SK-N-SH treated with all-trans-retinoic acid at 6 μM for 48 hours (cell line): Measurements from ENCODE around the gene SLC25A25.

Source experiments
- ATAC-seq: fragments of 200-7000 bp; cut with Tn5 transposase; 3 replicates; pipeline ENCODE4 v1.9.1; 2020; ENCODE audit warnings: mild to moderate bottlenecking, moderate library complexity
- ARNTL ChIP-seq: fragments of 450-650 bp; formaldehyde crosslinking; IDR thresholded peaks from 2 replicates; pipeline ENCODE4 v1.5.0; 2020; ENCODE audit warnings: low read depth, mild to moderate bottlenecking, moderate library complexity, borderline replicate concordance
- BACH2 ChIP-seq: fragments of 250-450 bp; sonication (Bioruptor Pico); IDR thresholded peaks from 2 replicates; pipeline ENCODE4 v1.9.0; 2021; ENCODE audit warnings: mild to moderate bottlenecking, borderline replicate concordance
- CSDC2 ChIP-seq: fragments of 250-450 bp; sonication (Bioruptor Pico); IDR thresholded peaks from 2 replicates; pipeline ENCODE4 v1.5.0; 2020; ENCODE audit warnings: mild to moderate bottlenecking, moderate library complexity
- ESRRG ChIP-seq: fragments of 250-450 bp; sonication (Bioruptor Pico); IDR thresholded peaks from 2 replicates; pipeline ENCODE4 v1.6.1; 2021; ENCODE audit warnings: mild to moderate bottlenecking
- GLIS3 ChIP-seq: fragments of 250-450 bp; sonication (Bioruptor Pico); IDR thresholded peaks from 2 replicates; pipeline ENCODE4 v1.5.0; 2020; ENCODE audit warnings: mild to moderate bottlenecking, moderate library complexity
- ISL1 ChIP-seq: fragments of 250-450 bp; sonication (Bioruptor Pico); IDR thresholded peaks from 2 replicates; pipeline ENCODE4 v2.1.2; 2022; ENCODE audit warnings: mild to moderate bottlenecking, moderate library complexity
- PATZ1 ChIP-seq: fragments of 250-450 bp; sonication (Bioruptor Pico); IDR thresholded peaks from 2 replicates; pipeline ENCODE4 v1.8.0; 2020; ENCODE audit warnings: mild to moderate bottlenecking, moderate library complexity, borderline replicate concordance
- PPARA ChIP-seq: fragments of 250-450 bp; sonication (Bioruptor Pico); IDR thresholded peaks from 2 replicates; pipeline ENCODE4 v1.5.0; 2020; ENCODE audit warnings: mild to moderate bottlenecking, borderline replicate concordance
- TCF4 ChIP-seq: fragments of 250-450 bp; sonication (Bioruptor Pico); IDR thresholded peaks from 2 replicates; pipeline ENCODE4 v1.8.0; 2021; ENCODE audit warnings: mild to moderate bottlenecking, moderate library complexity, borderline replicate concordance
- TOX ChIP-seq: fragments of 250-450 bp; sonication (Bioruptor Pico); IDR thresholded peaks from 2 replicates; pipeline ENCODE4 v1.8.0; 2021; ENCODE audit warnings: mild to moderate bottlenecking, moderate library complexity, borderline replicate concordance
- ZC3H10 ChIP-seq: fragments of 250-450 bp; sonication (Bioruptor Pico); IDR thresholded peaks from 2 replicates; pipeline ENCODE4 v1.5.1; 2021; ENCODE audit warnings: mild to moderate bottlenecking, moderate library complexity
- ZFP3 ChIP-seq: fragments of 250-450 bp; sonication (Bioruptor Pico); IDR thresholded peaks from 2 replicates; pipeline ENCODE4 v1.5.0; 2020; ENCODE audit warnings: mild to moderate bottlenecking, moderate library complexity
- ZFP30 ChIP-seq: fragments of 450-650 bp; formaldehyde crosslinking; IDR thresholded peaks from 2 replicates; pipeline ENCODE4 v1.5.0; 2022; ENCODE audit warnings: mild to moderate bottlenecking, moderate library complexity
- ZNF565 ChIP-seq: fragments of 450-650 bp; formaldehyde crosslinking; conservative IDR thresholded peaks from 2 replicates; pipeline ENCODE4 v1.5.0; 2020; ENCODE audit warnings: low read depth, mild to moderate bottlenecking, moderate library complexity
- ZNF70 ChIP-seq: fragments of 450-650 bp; formaldehyde crosslinking; IDR thresholded peaks from 2 replicates; pipeline ENCODE4 v1.5.0; 2020; ENCODE audit warnings: mild to moderate bottlenecking, moderate library complexity
- ZNF8 ChIP-seq: fragments of 450-650 bp; formaldehyde crosslinking; IDR thresholded peaks from 2 replicates; pipeline ENCODE4 v1.5.0; 2020; ENCODE audit warnings: mild to moderate bottlenecking, moderate library complexity
- TF ChIP-seq, protein P1 (sequence below): fragments of 250-450 bp; sonication (Bioruptor Pico); IDR thresholded peaks from 2 replicates; pipeline ENCODE4 v1.5.0; 2020; ENCODE audit warnings: mild to moderate bottlenecking, moderate library complexity
- TF ChIP-seq, protein P2 (sequence below): fragments of 250-450 bp; sonication (Bioruptor Pico); IDR thresholded peaks from 2 replicates; pipeline ENCODE4 v1.5.1; 2021; ENCODE audit warnings: mild to moderate bottlenecking, moderate library complexity
- TF ChIP-seq, protein P3 (sequence below): fragments of 250-450 bp; sonication (Bioruptor Pico); IDR thresholded peaks from 2 replicates; pipeline ENCODE4 v1.5.1; 2020; ENCODE audit warnings: low read depth, mild to moderate bottlenecking, moderate library complexity
- TF ChIP-seq, protein P4 (sequence below): fragments of 250-450 bp; sonication (Bioruptor Pico); IDR thresholded peaks from 2 replicates; pipeline ENCODE4 v1.8.0; 2021; ENCODE audit warnings: low read depth, mild to moderate bottlenecking, moderate library complexity, borderline replicate concordance

Gene SLC25A25

DNA sequence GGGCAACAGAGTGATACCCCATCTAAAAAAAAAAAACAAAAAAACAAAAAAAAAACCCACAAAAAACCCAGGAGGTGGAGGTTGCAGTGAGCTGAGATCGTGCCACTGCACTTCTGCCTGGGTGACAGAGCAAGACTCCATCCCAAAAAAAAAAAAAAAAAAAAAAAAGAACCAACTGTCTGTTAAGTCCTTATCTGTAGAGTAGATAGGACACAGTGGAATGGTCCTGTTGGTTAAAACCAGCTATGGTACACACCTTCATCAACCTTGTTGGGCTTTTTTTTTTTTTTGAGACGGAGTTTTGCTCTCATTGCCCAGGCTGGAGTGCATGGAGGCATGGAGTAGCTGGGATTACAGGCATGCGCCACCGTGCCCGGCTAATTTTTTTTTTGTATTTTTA is 12.2 kb downstream of the SLC25A25 start:
- TF ChIP-seq CSDC2 (CRISPR knock-in tag) (no peak), ZNF8 (no peak), GLIS3 (CRISPR knock-in tag) (no peak)
- no peak for ATAC-seq

DNA sequence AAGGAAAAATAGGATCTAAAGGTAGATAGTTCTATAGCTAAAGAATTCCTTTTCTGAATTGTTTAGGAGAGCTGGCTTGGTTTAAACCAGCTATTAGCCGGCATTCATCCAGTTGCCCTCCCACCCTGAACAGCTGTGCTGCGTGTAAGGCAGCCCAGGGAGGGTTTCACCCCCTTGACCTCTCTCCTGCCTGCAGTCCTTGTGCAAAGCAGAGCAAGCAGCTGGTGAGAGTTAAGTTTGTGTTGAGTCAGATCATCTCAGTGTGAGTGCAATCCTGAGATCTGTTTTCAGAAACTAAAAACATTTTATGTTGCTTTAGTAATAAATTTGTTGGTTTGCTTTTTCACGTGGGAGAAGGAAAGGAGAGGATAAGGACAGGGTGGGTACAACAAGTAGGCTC is 13.0 kb downstream of the SLC25A25 start:
- ATAC-seq = peak; percentile 80
- TF ChIP-seq ZNF70 (CRISPR knock-in tag) (no peak), ZFP30 (CRISPR knock-in tag) (no peak), ARNTL (CRISPR knock-in tag) (no peak), BACH2 (CRISPR knock-in tag) (no peak), CSDC2 (CRISPR knock-in tag) (no peak), ZNF8 (no peak), PPARA (CRISPR knock-in tag) (no peak), TCF4 (CRISPR knock-in tag) (no peak), GLIS3 (CRISPR knock-in tag) (no peak)
- TF ChIP-seq, protein P1, sequence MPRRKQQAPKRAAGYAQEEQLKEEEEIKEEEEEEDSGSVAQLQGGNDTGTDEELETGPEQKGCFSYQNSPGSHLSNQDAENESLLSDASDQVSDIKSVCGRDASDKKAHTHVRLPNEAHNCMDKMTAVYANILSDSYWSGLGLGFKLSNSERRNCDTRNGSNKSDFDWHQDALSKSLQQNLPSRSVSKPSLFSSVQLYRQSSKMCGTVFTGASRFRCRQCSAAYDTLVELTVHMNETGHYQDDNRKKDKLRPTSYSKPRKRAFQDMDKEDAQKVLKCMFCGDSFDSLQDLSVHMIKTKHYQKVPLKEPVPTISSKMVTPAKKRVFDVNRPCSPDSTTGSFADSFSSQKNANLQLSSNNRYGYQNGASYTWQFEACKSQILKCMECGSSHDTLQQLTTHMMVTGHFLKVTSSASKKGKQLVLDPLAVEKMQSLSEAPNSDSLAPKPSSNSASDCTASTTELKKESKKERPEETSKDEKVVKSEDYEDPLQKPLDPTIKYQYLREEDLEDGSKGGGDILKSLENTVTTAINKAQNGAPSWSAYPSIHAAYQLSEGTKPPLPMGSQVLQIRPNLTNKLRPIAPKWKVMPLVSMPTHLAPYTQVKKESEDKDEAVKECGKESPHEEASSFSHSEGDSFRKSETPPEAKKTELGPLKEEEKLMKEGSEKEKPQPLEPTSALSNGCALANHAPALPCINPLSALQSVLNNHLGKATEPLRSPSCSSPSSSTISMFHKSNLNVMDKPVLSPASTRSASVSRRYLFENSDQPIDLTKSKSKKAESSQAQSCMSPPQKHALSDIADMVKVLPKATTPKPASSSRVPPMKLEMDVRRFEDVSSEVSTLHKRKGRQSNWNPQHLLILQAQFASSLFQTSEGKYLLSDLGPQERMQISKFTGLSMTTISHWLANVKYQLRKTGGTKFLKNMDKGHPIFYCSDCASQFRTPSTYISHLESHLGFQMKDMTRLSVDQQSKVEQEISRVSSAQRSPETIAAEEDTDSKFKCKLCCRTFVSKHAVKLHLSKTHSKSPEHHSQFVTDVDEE (CRISPR knock-in tag) = no peak

DNA sequence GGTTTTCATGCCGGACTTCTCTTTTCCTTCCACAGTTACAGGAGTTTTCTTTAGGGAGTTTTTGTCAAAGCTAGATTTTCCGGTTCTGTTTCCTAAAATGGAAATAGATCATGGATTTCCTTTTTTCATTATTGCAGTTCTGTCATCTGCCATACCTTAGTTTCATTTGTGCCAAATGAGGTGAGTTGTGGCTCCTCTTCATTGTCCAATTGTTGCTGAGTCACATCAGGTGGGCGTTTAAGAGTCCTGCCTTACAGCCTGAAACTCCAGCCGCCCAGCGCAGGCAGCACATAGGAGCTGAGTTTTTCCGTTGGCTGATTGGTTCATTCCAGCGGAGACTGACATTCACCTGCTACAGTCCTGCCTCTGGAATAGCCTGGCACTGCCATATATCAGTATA is 14.1 kb downstream of the SLC25A25 start:
- ATAC-seq = no peak
- TF ChIP-seq, protein P2, sequence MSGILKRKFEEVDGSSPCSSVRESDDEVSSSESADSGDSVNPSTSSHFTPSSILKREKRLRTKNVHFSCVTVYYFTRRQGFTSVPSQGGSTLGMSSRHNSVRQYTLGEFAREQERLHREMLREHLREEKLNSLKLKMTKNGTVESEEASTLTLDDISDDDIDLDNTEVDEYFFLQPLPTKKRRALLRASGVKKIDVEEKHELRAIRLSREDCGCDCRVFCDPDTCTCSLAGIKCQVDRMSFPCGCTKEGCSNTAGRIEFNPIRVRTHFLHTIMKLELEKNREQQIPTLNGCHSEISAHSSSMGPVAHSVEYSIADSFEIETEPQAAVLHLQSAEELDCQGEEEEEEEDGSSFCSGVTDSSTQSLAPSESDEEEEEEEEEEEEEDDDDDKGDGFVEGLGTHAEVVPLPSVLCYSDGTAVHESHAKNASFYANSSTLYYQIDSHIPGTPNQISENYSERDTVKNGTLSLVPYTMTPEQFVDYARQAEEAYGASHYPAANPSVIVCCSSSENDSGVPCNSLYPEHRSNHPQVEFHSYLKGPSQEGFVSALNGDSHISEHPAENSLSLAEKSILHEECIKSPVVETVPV (CRISPR knock-in tag) = no peak

DNA sequence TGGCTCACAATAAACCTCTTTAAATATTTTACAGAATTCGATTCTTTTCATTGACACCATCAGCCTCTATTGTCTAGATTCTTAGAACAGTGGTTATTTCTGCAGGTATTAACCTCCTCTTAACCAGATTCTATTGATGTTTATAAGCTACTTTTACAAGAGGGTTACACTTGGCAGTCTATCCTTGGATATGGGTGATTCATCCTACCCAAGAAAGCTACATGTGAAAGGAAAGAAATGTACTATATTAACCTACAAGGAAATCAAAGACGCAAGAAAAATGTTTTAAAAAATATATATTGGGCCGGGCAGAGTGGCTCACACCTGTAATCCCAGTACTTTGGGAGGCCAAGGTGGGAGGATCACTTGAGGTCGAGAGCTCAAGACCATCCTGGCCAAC is 16.7 kb downstream of the SLC25A25 start:
- TF ChIP-seq, protein P3, sequence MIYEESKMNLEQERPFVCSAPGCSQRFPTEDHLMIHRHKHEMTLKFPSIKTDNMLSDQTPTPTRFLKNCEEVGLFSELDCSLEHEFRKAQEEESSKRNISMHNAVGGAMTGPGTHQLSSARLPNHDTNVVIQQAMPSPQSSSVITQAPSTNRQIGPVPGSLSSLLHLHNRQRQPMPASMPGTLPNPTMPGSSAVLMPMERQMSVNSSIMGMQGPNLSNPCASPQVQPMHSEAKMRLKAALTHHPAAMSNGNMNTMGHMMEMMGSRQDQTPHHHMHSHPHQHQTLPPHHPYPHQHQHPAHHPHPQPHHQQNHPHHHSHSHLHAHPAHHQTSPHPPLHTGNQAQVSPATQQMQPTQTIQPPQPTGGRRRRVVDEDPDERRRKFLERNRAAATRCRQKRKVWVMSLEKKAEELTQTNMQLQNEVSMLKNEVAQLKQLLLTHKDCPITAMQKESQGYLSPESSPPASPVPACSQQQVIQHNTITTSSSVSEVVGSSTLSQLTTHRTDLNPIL (CRISPR knock-in tag) = no peak
- TF ChIP-seq ZFP3 (CRISPR knock-in tag) (no peak), ZC3H10 (no peak)
- TF ChIP-seq, protein P4, sequence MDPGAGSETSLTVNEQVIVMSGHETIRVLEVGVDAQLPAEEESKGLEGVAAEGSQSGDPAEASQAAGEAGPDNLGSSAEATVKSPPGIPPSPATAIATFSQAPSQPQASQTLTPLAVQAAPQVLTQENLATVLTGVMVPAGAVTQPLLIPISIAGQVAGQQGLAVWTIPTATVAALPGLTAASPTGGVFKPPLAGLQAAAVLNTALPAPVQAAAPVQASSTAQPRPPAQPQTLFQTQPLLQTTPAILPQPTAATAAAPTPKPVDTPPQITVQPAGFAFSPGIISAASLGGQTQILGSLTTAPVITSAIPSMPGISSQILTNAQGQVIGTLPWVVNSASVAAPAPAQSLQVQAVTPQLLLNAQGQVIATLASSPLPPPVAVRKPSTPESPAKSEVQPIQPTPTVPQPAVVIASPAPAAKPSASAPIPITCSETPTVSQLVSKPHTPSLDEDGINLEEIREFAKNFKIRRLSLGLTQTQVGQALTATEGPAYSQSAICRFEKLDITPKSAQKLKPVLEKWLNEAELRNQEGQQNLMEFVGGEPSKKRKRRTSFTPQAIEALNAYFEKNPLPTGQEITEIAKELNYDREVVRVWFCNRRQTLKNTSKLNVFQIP (CRISPR knock-in tag) = no peak

DNA sequence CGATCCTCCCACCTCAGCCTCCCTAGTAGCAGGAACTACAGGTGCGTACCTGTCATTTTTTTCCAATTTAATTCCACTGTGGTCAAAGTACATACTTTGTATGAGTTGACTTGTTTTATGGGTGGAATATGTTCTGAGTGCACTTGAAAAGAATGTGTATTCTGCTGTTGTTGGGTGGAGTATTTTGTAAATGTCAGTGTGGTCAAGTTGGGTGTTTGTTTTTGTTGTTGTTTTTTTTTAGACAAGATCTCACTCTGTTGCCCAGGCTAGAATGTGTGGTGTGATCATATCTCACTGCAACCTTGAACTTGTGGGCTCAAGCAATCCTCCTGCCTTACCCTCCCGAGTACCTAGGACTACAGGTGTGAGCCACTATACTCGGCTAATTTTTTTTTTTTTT is 17.9 kb downstream of the SLC25A25 start:
- no peak for ATAC-seq
- TF ChIP-seq ZFP3 (CRISPR knock-in tag) (no peak), BACH2 (CRISPR knock-in tag) (no peak), GLIS3 (CRISPR knock-in tag) (no peak), ZNF565 (no peak), ESRRG (CRISPR knock-in tag) (no peak), TCF4 (CRISPR knock-in tag) (no peak), PPARA (CRISPR knock-in tag) (no peak), TOX (CRISPR knock-in tag) (no peak), ZFP30 (CRISPR knock-in tag) (no peak), PATZ1 (CRISPR knock-in tag) (no peak), ISL1 (CRISPR knock-in tag) (no peak)
- TF ChIP-seq, protein P3 (CRISPR knock-in tag) = no peak
- TF ChIP-seq, protein P4 (CRISPR knock-in tag) = no peak
- TF ChIP-seq, protein P2 (CRISPR knock-in tag) = no peak

More for the DNA sequence above, 16.7 kb downstream of the SLC25A25 start:
- no peak for ATAC-seq
